ENCODE data around the gene VPS37C. TPM values are rescaled to one million over a fixed set of nuclear protein-coding genes. Genes with fewer than 3 reads are reported as not detected.
"Not testable (repeated sequence)": the region's sequence is repeated elsewhere in the genome, so short reads cannot be mapped to it uniquely, and the experiment has no call there.

The VPS37C gene
- total RNA-seq, 4 donors from 2014 or later, result 8.6 to 23.3 (median 20.5) TPM

- in situ Hi-C loops (cut with MboI; ENCODE audit: low pct_ligation_motif_present in 1 of 4, low pct_unique_long_range_greater_than_20kb in 1 of 4, low sequenced_read_pairs in 3 of 4), result loop anchor here in 1 of 4 donors (25.0 kb wide), 1 partner anchor 350 kb away; the partner anchor contains the start of gene CCDC86
- Histone ChIP-seq H3K4me1 (no peaks in the 10 kb centered on the region), H3K36me3 (no peaks in the 10 kb centered on the region), H3K4me3 (no peak overlapping the region), H3K27me3 (peaks cover 3% of the 10 kb centered on the region), H3K9me3 (no peaks in the 10 kb centered on the region), H3K27ac (no peak overlapping the region)
- peak; percentile 77 for DNase-seq
- 42 to 44% methylated on average over 11 of the region's 11 CpGs for WGBS, 2 donors (ENCODE audit: low coverage in 1 of 2)
- TF ChIP-seq EP300 (IDR thresholded peaks at IDR 0.05; ENCODE audit: low read depth) (no peak), POLR2AphosphoS5 (IDR thresholded peaks at IDR 0.05) (no peak), CTCF (IDR thresholded peaks at IDR 0.05) (peak; percentile 91 to 96 (median 92)), POLR2A (IDR thresholded peaks at IDR 0.05) (no peak)
- intact Hi-C loops (cut with DNase I; ENCODE audit: low total_unique reads), result loop anchor here (5.0 kb wide), 2 partner anchors 60 to 360 kb away; no protein-coding TSS in a partner anchor
Measured at GRCh38 chr11:61187505-61188130, 26.4 kb upstream of the VPS37C start.

DNA sequence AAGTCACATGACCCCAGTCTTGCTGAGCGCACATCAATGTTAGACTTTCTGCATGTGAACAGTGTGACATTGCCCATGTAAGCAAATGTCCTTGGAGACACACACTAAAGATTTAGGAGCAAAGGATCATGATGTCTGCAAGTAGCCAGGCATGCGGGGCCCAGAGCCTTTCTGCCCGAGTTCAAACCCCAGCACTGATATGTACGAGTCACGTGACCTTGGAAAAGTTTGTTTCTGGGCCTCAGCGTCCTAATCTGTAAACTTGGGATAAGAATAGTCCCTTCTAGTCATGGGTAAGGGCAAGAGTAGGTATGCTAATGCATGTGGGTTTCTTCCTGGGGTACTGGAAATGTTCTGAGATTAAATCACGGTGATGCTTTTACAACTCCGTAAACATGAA, 25.3 kb upstream of the VPS37C start:
- no peak for DNase-seq
- Histone ChIP-seq H3K36me3 (no peaks in the 10 kb centered on the region), H3K27ac (no peak overlapping the region), H3K27me3 (peaks cover 3% of the 10 kb centered on the region), H3K9me3 (no peaks in the 10 kb centered on the region), H3K4me1 (no peaks in the 10 kb centered on the region), H3K4me3 (no peak overlapping the region)
- 76 to 79% methylated on average over 3 to 8 of the region's 8 CpGs for WGBS, 2 donors (ENCODE audit: low coverage in 1 of 2)
- TF ChIP-seq POLR2A (IDR thresholded peaks at IDR 0.05) (no peak), CTCF (IDR thresholded peaks at IDR 0.05) (no peak), POLR2AphosphoS5 (IDR thresholded peaks at IDR 0.05) (no peak), EP300 (IDR thresholded peaks at IDR 0.05; ENCODE audit: low read depth) (no peak)
- in situ Hi-C loops (cut with MboI; ENCODE audit: low pct_ligation_motif_present in 1 of 4, low pct_unique_long_range_greater_than_20kb in 1 of 4, low sequenced_read_pairs in 3 of 4), result loop anchor here in 1 of 4 donors (25.0 kb wide), 1 partner anchor 349 kb away; the partner anchor contains the start of gene CCDC86
- intact Hi-C loops (cut with DNase I; ENCODE audit: low total_unique reads), result loop anchor here (5.0 kb wide), 2 partner anchors 59 to 359 kb away; no protein-coding TSS in a partner anchor

DNA sequence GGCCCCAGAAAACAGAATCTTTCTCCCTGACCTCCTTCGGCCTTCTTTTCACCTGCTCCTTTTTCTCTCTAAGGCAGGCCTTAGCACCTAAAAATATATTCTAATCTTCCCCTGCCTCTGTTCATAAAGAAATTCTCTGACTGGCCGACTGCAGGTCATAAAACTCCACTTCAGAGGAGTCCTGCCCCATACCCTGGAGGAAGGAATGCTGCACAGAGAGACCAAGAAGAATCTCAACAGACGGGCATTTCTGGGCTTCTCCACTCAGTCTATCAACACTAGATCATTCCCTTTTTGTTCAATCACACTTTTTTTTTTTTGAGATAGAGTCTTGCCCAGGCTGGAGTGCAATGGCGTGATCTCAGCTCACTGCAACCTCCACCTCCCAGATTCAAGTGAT, 22.4 kb upstream of the VPS37C start:
- H3K36me3 ChIP-seq, result no peaks in the 10 kb centered on the region
- intact Hi-C loops (cut with DNase I; ENCODE audit: low total_unique reads), result no loop called here
- in situ Hi-C loops (cut with MboI; ENCODE audit: low pct_ligation_motif_present in 1 of 4, low pct_unique_long_range_greater_than_20kb in 1 of 4, low sequenced_read_pairs in 3 of 4), result loop anchor here in 1 of 4 donors (25.0 kb wide), 1 partner anchor 346 kb away; the partner anchor contains the start of gene CCDC86
- no peaks in the 10 kb centered on the region for H3K4me1 ChIP-seq
- H3K27ac ChIP-seq, result no peak overlapping the region
- peaks cover under 1% of the 10 kb centered on the region for H3K27me3 ChIP-seq
- DNase-seq, result no peak
- H3K4me3 ChIP-seq, result no peak overlapping the region
- H3K9me3 ChIP-seq, result no peaks in the 10 kb centered on the region
- no peak for TF ChIP-seq POLR2A (IDR thresholded peaks at IDR 0.05)
- TF ChIP-seq POLR2AphosphoS5 (IDR thresholded peaks at IDR 0.05), result no peak
- no peak for TF ChIP-seq EP300 (IDR thresholded peaks at IDR 0.05; ENCODE audit: low read depth)
- 60 to 76% methylated on average over 4 of the region's 4 CpGs for WGBS, 2 donors (ENCODE audit: low coverage in 1 of 2)

DNA sequence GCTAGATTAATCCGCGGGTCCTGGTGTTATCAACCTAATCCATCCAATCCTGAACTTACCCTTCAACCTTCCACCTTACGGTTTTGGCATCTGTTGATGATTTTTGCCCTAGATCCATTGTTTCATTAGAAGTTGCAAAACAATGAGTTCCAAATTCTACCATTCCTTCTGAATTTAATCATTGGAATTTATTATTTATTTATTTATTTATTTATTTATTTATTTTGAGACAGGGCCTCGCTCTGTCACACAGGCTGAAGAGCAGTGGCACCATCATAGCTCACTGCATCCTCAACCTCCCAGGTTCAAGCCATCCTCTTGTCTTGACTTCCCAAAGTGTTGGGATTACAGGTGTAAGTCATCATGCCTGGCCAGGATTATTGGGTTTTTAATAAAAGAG, 20.3 kb upstream of the VPS37C start:
- no peaks in the 10 kb centered on the region for H3K27me3 ChIP-seq
- intact Hi-C loops (cut with DNase I; ENCODE audit: low total_unique reads) (no loop called here), in situ Hi-C loops (cut with MboI; ENCODE audit: low pct_ligation_motif_present in 1 of 4, low pct_unique_long_range_greater_than_20kb in 1 of 4, low sequenced_read_pairs in 3 of 4) (loop anchor here in 1 of 4 donors (25.0 kb wide), 1 partner anchor 344 kb away; the partner anchor contains the start of gene CCDC86)
- H3K36me3 ChIP-seq, result no peaks in the 10 kb centered on the region
- H3K4me3 ChIP-seq, result no peak overlapping the region
- no peak for DNase-seq
- no peak for TF ChIP-seq POLR2AphosphoS5 (IDR thresholded peaks at IDR 0.05)
- TF ChIP-seq CTCF (IDR thresholded peaks at IDR 0.05), result no peak
- TF ChIP-seq POLR2A (IDR thresholded peaks at IDR 0.05), result no peak
- no peak for TF ChIP-seq EP300 (IDR thresholded peaks at IDR 0.05; ENCODE audit: low read depth)
- WGBS, 2 donors (ENCODE audit: low coverage in 1 of 2), result 95 to 100% methylated on average over 4 of the region's 4 CpGs
- no peaks in the 10 kb centered on the region for H3K4me1 ChIP-seq
- H3K9me3 ChIP-seq, result no peaks in the 10 kb centered on the region
- H3K27ac ChIP-seq, result no peak overlapping the region

DNA sequence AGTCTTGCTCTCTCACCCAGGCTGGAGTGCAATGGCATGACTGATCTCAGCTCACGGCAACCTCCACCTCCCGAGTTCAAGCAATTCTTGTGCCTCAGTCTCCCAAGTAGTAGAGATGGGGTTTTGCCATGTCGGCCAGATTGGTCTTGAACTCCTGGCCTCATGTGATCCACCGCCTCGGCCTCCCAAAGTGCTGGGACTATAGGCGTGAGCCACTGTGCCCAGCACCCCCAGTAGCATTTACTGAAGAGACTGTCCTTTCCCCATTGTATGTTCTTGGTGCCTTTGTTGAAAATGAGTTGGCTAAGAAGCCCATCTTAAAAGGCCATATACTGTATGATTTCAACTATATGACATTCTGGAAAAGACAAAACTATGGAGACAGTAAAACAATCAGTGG, 19.0 kb upstream of the VPS37C start:
- in situ Hi-C loops (cut with MboI; ENCODE audit: low pct_ligation_motif_present in 1 of 4, low pct_unique_long_range_greater_than_20kb in 1 of 4, low sequenced_read_pairs in 3 of 4), result loop anchor here in 1 of 4 donors (25.0 kb wide), 1 partner anchor 343 kb away; the partner anchor contains the start of gene CCDC86
- DNase-seq, result not testable (repeated sequence)

More for the DNA sequence above, 19.0 kb upstream of the VPS37C start:
- WGBS, 2 donors (ENCODE audit: low coverage in 1 of 2), result 94% methylated on average over 6 of the region's 6 CpGs; no CpG with 5 or more reads in 1 of the 2 donors
- H3K27me3 ChIP-seq; H3K4me1 ChIP-seq; H3K9me3 ChIP-seq; H3K36me3 ChIP-seq; H3K27ac ChIP-seq; intact Hi-C loops (cut with DNase I; ENCODE audit: low total_unique reads); H3K4me3 ChIP-seq: not testable (repeated sequence)

Data from transverse colon (tissue), 4 donors.